HG03442 (cell line): ENCODE data around the gene EBF4.

Experiments used
- ATAC-seq: cut with Tn5 transposase; IDR thresholded peaks from one replicate; pipeline ENCODE4 v1.9.1; 2021; ENCODE audit warnings: mild to moderate bottlenecking, moderate library complexity; ENCODE audit not compliant: unreplicated experiment

Gene EBF4

GRCh38 chr20:2699775-2700413 is 7.3 kb downstream of the EBF4 start:
- ATAC-seq, result no peak

- no peak for ATAC-seq
Observed at GRCh38 chr20:2700913-2701620, 8.5 kb downstream of the EBF4 start.

- no peak for ATAC-seq
Observed at GRCh38 chr20:2701671-2702081, 9.1 kb downstream of the EBF4 start.

GRCh38 chr20:2703716-2704475 is 11.3 kb downstream of the EBF4 start:
- ATAC-seq, result no peak

GRCh38 chr20:2705931-2706645 is 13.5 kb downstream of the EBF4 start:
- no peak for ATAC-seq

GRCh38 chr20:2706688-2707352 is 14.2 kb downstream of the EBF4 start:
- no peak for ATAC-seq

GRCh38 chr20:2707353-2708072 is 14.9 kb downstream of the EBF4 start:
- no peak for ATAC-seq

GRCh38 chr20:2708073-2708415 is 15.5 kb downstream of the EBF4 start:
- ATAC-seq, result no peak

- no peak for ATAC-seq
Observed at GRCh38 chr20:2708665-2709064, 16.1 kb downstream of the EBF4 start.

GRCh38 chr20:2709205-2709981 is 16.8 kb downstream of the EBF4 start:
- no peak for ATAC-seq

GRCh38 chr20:2713285-2713684 is 20.7 kb downstream of the EBF4 start:
- no peak for ATAC-seq

GRCh38 chr20:2729251-2729713 is 36.7 kb downstream of the EBF4 start:
- ATAC-seq, result no peak

GRCh38 chr20:2729791-2730190 is 37.2 kb downstream of the EBF4 start:
- no peak for ATAC-seq

- no peak for ATAC-seq
Observed at GRCh38 chr20:2734899-2735298, 42.3 kb downstream of the EBF4 start.

GRCh38 chr20:2736441-2736840 is 43.9 kb downstream of the EBF4 start:
- no peak for ATAC-seq

GRCh38 chr20:2738331-2739041 is 45.9 kb downstream of the EBF4 start:
- ATAC-seq, result no peak

GRCh38 chr20:2739042-2739398 is 46.4 kb downstream of the EBF4 start:
- ATAC-seq, result no peak

GRCh38 chr20:2740702-2741101 is 48.1 kb downstream of the EBF4 start:
- ATAC-seq, result no peak

- ATAC-seq, result no peak
Observed at GRCh38 chr20:2741463-2741862, 48.9 kb downstream of the EBF4 start.
